Ramos (cell line): ENCODE measurements around the gene UXS1.

Experiments
- in situ Hi-C: fragments of 300-500 bp; cut with MboI; formaldehyde crosslinking; loops from one replicate; pipeline ENCODE4 v1.14.3; 2022; ENCODE audit warnings: low sequenced_read_pairs; ENCODE audit not compliant: unreplicated experiment

The UXS1 gene

DNA sequence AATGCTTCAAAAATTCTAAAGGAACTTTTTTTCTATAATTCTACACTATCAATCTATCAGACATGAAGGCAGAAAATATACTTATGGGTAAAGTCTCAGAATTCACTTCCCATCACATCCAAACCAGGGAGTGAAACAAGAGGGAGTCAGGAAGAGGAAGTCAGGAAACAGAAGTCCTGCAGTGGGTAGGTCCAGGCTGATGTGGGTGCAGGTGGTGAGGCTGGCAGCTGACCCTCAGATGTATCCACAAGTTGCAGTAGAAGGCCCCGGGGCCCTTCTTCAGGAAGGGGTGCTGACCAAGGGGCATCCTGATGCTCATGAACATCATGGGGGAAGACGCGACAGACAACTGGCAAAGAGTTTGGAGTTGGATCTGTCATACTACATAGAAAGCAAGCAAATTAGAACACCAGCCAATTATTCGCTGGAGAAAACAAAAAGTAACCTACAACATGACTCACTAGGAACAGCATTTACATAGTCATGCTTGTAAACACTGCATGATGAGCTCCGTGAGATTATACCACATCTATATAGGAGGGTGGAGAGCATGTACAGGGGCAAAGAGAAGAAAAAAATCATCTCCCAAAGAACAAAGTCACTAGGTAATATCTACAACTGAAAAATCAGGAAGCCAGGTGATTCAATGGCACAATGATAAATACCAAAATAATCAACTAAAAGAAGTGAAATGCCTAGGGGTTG, 4.2 kb downstream of the UXS1 start:
- in situ Hi-C loops, result no loop called here

DNA sequence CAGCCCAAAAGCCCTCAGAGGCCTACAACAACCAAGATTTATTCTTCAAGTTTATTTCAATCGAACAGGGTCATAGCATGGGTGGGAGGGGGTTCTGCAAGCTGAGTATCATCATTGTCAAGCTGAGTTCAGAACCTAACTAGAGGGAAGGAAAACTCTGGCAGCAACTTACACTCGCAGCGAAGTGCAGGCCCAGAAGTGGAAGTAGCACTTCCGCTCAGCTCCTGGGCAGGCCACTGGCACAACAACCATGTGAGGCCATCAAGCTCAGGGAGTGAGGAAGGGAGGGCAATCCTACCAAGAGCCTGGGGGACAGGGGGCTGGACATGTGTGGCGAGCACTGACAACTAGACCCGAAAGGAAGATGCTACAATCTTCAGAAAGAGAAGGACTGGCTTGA, 4.8 kb downstream of the UXS1 start:
- in situ Hi-C loops, result no loop called here

DNA sequence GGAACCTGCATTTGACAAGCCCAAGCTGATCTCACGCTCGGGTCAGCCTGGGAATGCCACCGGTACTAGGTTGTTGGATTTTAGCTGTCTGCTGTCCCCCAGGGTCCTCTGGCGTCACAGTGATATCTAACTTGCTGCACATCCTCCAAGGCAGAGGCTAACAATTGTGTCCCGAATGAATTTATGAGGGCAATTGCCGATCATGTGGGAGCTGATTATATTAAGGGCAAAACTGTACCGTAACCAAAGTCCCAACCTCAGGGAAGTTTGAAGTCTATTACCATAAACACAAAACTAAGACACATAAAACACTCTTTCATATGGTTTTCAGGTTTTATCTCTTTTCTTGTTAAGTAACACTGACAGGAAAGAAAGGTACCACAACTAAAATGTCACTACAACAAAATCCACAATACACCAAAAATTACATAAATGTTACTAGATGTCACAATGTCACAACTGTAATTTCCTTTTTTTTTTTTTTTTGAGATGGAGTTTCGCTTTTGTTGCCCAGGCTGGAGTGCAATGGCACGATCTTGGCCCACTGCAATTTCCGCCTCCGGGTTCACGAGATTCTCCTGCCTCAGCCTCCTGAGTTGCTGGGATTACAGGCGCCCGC, 6.7 kb downstream of the UXS1 start:
- in situ Hi-C loops, result no loop called here

DNA sequence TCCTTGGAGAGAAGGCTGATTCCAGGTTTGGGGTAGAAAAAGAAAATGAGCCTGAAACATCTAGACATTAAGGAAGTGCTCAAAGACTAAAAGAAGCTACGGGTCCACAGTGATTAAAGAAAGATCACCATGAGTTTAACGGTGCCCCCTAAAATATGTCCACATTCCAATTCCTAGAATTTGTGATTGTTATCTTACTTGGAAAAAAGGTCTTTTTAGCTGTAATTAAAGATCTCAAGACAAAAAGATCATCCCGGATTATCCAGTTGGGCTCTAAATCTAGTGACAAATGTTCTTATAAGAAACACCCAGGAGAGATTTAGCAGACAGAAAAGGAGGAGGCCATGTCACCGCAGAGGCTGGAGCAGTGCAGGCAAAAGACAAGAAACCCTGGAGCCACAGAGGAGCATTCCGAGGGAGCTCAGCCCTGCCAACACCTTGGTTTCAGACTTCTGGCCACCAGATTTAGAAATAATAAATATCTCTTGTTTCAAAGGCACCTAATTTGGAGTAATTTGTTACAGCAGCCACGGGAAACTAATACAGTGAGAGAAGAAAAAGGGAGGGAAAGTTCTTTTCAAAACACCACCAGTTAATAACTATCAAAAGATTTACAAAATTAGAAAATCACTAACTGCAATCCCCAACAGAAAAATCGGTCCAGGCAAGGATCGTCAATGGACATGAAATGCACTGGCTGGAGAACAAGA, 8.5 kb downstream of the UXS1 start:
- in situ Hi-C loops, result no loop called here

DNA sequence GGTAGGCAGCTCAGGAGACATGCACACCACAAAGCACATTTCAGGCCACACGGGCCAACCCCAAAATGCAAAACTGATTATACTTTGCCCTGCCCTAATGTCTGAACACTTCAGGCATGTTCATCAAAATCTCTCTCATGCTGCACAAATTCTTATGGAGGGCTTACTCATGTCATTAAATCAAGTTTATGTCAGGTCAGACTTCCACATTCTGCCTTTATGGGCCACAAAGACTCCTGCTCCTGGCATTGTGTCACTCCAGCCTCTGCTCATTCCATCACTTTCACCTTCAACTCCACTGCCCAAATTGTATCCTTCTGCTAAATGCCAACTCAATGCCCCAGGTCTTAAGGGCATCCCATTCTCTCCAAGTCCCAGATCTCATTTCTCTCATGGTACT, 9.2 kb downstream of the UXS1 start:
- in situ Hi-C loops, result no loop called here

DNA sequence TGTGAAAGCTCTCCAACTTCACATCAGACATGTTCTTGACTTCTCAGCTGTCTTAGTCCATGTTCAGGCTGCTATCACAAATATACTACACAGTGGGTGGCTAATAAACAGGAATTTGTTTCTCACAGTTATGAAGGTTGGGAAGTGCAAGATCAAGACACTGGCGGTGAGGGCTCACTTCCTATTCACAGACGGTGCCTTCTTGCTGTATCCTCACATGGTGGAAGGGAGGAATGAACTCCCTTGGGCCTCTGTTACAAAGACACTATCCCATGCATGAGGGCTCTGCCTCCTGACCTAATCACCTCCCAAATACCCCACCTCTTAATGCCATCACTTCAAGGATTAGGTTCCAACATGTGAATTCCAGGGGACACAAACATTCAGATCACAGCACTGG, 9.7 kb downstream of the UXS1 start:
- in situ Hi-C loops, result no loop called here

DNA sequence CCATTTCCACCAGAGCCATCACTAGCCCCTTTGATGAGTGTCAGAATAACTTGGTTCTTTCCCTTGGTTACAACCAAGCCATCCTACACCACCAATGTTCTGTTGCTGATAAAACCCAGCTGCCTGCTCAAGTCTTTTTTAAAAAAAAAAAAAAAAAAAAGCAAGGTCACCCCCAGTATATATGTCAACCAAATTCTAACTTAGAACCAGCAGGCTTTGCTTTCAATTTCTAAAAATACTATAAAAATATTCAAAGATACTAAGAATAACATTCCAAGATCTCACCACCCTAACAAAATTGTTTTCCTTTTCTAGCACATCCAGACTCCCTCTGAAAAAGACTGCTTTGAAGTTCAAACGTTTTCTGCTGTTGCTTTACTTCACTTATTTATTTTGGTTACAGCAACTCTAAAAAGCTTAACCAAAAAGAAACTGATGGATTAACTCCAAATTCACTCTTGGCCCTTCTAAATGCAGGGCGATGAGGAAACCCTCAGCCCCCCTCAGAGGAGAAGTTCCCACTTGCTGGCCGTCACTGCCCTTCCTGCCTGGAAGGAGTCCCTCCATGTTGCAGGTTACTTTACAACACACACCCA, 10.9 kb downstream of the UXS1 start:
- in situ Hi-C loops, result no loop called here

DNA sequence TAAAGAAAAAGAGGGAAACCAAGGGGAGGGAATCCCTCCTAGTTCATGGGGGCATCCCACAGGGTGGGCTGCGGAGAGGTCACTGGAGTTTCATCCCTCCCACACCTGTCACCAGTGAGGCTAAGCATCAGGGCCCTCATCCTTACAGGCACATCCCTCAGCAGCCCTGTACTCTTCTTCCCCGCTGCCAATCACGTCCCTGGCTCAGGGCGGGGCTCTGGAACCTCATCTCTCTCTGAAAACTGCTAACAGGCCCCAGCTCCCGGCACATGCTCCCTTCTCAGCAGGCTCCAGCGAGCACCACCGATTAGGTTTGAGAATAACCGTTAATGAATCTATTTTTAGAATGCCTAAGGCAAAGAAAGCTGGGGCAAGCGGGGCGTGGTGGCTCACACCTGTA, 13.0 kb downstream of the UXS1 start:
- in situ Hi-C loops, result no loop called here

DNA sequence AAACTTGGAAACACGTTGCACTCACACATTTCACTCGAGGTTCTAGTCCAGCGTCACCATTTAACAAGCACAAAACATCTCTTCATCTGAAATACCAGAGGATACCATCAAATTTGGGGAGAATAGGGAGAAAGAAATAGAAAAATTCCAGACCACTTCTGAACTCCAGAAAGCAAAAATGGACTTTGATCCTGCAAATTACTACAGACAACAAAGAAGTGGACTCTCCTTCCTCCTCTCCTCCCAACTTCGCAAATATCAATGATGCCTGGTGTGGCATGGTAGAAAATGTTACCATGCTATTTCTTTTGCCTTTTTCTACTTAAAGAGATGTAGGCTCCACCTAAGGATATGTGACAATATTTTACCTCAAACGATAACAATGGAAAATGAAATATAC, 13.5 kb downstream of the UXS1 start:
- in situ Hi-C loops, result no loop called here

DNA sequence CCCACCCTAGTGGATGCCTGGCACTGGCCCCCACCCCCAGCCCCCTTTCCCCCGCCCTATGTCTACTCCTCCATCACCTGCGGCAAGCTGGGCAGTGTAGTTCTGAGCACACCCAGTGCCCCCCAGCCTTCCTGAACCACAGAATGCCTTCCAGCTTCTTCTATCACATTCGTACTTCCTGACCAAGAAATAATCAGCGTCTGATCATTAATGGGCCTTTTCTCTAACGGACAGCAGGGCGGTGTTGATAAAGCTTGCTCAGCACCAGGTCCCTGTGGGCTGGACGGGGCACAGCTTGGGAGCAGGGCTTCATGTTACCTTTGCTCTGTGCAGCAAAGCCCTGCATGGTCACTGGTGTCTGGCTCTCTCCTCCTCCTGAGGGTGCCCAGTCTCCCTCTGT, 15.4 kb downstream of the UXS1 start:
- in situ Hi-C loops, result no loop called here

DNA sequence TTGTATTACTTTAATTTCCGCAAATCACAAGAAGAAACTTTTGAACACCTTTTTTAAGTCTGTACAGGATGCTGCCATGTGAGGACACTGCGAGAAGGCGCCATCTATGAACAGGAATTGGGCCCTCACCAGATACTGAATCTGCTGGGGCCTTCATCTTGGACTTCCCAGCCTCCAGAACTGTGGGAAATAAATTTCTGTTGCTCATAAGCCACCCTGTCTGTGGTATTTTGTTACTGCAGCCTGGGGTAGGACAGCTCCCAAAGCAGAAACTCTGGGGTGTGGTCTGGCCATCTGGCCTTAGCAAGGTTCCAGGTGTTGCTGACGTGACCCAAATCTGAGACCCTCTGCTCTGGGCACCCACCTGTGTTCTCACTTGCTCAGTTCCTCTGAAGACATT, 16.5 kb downstream of the UXS1 start:
- in situ Hi-C loops, result no loop called here

DNA sequence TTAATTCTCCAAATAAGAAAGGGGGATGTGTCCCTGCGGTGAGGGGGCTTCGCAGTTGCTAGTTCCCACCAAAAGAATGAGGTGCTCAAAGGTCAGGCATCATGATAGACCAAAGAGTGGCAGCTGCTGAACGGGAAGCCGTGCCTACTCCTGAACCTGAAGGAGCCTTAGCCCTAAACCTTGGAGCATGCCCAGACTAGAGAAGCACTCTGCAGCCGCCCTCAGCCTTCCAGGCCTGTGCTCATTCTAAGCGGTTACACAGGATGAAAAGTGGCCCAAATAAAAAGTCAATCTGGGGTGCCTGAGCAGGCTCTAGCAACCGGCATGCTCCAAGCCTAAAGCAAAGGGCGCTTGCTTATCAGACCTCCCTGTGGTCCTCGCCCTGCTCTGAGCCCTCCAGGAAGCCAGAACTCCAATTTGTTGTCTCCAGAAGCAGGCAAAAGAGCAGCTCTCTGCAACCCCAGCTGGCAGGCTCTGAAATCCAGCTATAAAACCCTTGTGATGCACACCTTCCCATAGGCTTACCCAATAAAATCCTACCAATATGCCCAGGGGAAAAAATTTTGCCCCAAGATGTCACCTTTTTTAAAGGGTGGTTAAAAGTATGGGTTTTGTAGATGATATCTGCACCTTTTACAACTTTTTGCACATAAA, 17.5 kb downstream of the UXS1 start:
- in situ Hi-C loops, result no loop called here

DNA sequence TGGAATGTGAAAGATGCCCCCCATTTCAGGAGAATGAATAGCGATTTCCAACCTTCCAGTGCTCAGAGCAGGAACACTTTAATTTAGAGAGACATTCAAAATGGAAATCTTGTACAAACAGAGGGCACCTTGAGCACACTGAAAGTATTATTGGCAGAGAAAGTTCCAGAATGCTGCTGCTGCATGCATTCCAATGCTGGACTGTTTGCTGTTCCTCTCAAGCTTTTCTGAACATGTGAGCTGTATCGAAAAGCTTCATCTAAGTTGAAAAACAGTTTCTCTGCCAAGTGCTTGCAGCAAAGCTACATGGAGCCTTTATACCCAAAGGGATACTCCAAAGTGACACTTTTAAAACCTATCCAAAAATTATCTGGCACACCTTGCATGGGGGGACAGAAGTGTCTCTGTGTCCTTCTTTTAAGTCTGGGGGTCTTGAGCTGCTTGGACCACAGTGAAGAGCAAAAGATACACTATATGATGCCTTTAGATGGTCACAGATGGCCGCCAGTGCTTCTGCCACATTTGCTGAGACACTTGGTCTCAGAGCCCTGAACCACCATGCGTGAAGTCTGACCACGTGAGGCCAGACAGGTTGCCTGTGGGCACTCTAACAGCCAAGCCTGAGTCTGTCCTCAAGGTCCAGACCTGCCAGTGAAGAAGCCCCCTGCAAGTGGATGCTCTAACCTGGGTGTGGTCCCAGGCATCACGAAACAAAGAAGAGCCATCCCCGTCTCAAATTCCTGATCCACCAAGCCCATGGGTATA, 18.8 kb downstream of the UXS1 start:
- in situ Hi-C loops, result no loop called here

DNA sequence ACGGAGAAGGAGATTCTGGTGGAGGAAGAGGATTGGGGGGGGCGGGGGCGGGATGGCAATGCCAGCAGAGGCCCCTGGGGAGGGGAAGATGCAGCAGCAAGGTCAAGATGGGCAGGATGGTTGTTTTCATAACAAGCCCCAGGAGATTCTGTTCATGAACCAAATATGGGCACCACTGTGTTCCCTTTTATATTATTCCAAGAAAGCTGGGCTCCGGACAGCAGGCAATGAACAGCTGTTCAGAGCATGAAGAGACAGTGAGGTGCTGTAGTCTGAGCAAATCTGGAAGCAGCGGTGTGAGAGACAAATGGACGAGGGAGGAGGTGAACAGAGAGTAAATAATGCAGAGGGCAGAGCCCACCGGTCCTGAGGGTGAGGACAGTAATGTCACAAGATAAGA, 20.0 kb downstream of the UXS1 start:
- in situ Hi-C loops, result no loop called here

DNA sequence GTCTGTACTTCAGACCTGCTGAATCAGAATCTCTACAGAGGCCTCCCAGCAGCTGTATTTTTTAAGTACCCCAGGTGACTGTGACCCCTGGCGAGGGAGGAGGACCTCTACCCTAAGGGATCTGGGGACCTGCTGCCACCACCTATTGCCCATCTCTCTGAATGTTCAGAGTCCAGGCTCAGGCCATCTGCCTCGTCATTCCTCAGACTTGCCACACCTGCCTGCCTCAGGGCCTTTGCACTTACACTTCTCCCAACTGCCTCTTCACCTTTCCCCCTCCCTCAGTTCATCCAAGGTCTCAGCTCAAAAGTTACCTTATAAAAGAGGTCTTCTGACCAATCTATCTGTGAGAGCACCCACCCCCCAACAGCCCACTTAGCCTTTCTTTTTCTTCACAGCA, 21.5 kb downstream of the UXS1 start:
- in situ Hi-C loops, result no loop called here

DNA sequence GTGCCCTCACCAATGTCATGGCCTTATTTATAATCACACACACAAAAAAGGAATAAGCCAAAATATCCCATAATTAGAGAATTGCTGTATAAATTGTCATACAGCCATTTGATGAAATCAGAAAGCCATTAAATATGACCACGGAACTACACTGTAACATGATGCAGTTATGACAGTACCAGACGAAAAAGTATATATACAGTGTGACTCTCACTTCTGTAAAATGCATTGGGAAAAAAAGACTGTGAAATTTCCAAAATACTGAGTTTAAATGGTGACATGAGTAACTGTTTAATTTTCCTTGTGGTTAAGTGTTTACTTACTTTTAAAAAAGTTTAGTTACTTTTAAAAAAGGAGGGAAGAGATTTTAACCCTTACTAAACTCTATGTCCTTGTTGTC, 25.4 kb downstream of the UXS1 start:
- in situ Hi-C loops, result no loop called here

DNA sequence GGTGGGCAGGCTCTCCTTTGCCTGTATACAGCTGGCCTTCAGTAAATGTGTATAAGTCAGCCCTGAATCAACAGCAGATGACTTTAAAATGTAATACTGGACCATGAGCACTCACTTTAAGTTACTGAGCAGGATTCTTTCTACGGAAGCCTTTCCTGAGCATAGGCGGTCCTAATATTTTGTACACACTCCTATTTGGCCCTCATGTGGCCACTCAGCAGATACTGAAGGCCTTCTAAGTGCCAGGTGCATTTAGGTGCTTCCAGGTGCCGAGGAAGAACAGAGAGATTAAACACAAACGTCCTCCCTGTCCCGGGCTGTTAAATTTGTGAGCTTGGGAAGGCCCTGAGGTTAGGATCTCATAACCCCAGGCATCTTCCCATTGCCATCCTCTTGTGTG, 27.0 kb downstream of the UXS1 start:
- in situ Hi-C loops, result no loop called here

DNA sequence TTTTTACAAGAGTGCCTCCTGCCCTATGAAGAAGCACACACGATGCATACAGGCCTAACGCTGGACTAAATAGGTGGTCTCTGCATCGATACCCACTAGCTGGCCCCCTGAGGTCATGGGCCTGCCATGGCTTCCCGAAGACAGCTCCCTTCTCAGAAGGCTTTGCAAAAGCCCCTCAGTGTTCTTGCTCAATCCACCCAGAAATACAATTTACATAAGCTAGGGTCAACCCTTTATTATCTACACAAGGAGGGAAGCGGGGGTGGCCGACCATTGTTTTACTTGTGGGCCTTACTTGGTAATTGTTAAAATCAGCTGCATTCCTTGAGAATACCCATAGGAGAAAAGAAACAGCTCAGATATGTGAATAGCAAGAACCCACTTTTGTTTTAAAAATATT, 28.5 kb downstream of the UXS1 start:
- in situ Hi-C loops, result no loop called here

DNA sequence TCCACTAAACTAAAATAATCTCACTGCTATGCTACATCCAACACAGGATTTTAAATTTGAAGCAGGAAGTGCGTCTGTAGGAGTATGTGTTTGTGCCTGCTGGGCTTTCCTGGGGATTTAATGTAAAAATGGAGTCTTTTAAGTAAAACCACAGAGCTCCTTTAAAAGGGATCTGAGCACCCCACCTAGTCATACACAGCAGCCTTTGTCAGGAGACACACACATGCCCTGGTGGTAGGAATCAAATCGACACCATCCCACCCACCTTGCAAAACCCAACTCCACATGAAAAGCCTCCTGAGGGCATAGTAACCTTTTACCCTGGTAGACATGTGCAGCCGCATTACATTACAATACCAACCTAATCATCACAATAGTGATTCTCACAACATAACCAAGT, 29.1 kb downstream of the UXS1 start:
- in situ Hi-C loops, result no loop called here

DNA sequence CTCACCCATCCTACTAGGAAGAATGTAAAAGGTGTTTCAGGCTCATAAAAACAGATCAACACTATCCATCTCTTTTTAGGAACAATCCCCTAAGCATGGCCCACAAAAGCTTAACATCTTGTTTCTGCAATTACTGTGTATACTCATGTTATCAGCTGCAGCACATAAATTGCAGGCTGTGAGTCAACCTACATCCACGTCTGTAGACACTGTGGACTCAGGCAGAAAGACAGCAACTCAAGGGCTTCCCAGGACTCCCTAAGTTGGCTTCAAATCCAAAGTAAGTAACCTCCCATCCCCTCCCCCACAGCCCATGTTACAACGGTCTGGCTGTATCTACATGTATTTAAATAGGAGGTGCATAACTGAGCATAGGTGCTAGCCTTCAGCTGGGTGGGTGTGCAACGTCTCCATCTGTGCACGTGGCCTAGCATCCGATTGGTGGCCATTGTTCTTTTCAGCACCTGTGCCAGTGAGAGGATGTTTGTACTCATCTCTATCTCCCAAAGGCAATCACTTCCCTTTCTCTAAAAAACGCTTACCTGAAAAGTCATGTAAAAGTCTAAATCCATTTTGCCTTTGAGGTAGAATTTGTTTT, 30.1 kb downstream of the UXS1 start:
- in situ Hi-C loops, result no loop called here
